HepG2 (cell line): ENCODE measurements around the gene TOP2A. TPM values are rescaled to one million over a fixed set of nuclear protein-coding genes. Genes with fewer than 3 reads are reported as not detected.

ENCODE experiments used
- AKAP8 ChIP-seq: sonication (generic); formaldehyde crosslinking; IDR thresholded peaks from 2 replicates; pipeline ENCODE4 v1.5.1; 2020; ENCODE audit warnings: mild to moderate bottlenecking, missing genetic modification reagents
- ARID4A ChIP-seq: sonication (generic); formaldehyde crosslinking; IDR thresholded peaks from 2 replicates; pipeline ENCODE4 v1.5.0; 2020; ENCODE audit warnings: mild to moderate bottlenecking, missing genetic modification reagents, borderline replicate concordance
- CHD2 ChIP-seq: IDR thresholded peaks from 2 replicates; pipeline ENCODE4 v1.6.1; 2011; ENCODE audit warnings: low read depth, low read length, improper control_type of control experiment
- FOXK2 ChIP-seq: fragments of 450-650 bp; IDR thresholded peaks from 2 replicates; pipeline ENCODE4 v1.6.1; 2016
- HNRNPK ChIP-seq: fragments of 200-400 bp; formaldehyde crosslinking; IDR thresholded peaks from 2 replicates; pipeline ENCODE4 v1.6.1; 2018; ENCODE audit warnings: low read length, low read depth, moderate library complexity, mild to moderate bottlenecking; ENCODE audit not compliant: poor library complexity, severe bottlenecking
- MBNL3 ChIP-seq: fragments of 250-450 bp; sonication (Bioruptor Pico); conservative IDR thresholded peaks from 2 replicates; pipeline ENCODE4 v1.8.0; 2022; ENCODE audit warnings: mild to moderate bottlenecking, inconsistent platforms
- NONO ChIP-seq, 2 experiments: fragments of 450-650 bp in 1 of 2; sonication (generic) in 1 of 2; formaldehyde crosslinking in 1 of 2; IDR thresholded peaks in 1 of 2; conservative IDR thresholded peaks in 1 of 2; 2 replicates each; pipeline versions ENCODE4 v1.6.1 to v1.8.0; 2017 to 2022; ENCODE audit warnings: mild to moderate bottlenecking in 1 of 2, missing genetic modification reagents in 1 of 2, moderate library complexity in 1 of 2
- REPIN1 ChIP-seq: sonication (generic); formaldehyde crosslinking; IDR thresholded peaks from 2 replicates; pipeline ENCODE4 v1.8.0; 2022; ENCODE audit warnings: missing genetic modification reagents, low read depth, mild to moderate bottlenecking, borderline replicate concordance
- RFX5 ChIP-seq: IDR thresholded peaks from 2 replicates; pipeline ENCODE4 v1.6.1; 2011; ENCODE audit warnings: low read depth, low read length, improper control_type of control experiment
- RXRB ChIP-seq: IDR thresholded peaks from 2 replicates; pipeline ENCODE4 v1.6.1; 2016; ENCODE audit warnings: borderline replicate concordance, missing genetic modification reagents, missing compliant biosample characterization
- STAT6 ChIP-seq: sonication (generic); formaldehyde crosslinking; IDR thresholded peaks from 2 replicates; pipeline ENCODE4 v1.4.0; 2020; ENCODE audit warnings: missing genetic modification reagents, mild to moderate bottlenecking, borderline replicate concordance
- ZC3H13 ChIP-seq: sonication (generic); formaldehyde crosslinking; IDR thresholded peaks from 2 replicates; pipeline ENCODE4 v1.8.1; 2023; ENCODE audit warnings: mild to moderate bottlenecking, missing genetic modification reagents, moderate library complexity
- ZFP91 ChIP-seq: sonication (generic); formaldehyde crosslinking; IDR thresholded peaks from 2 replicates; pipeline ENCODE4 v1.9.0; 2022; ENCODE audit warnings: missing genetic modification reagents, mild to moderate bottlenecking, borderline replicate concordance
- polyA plus RNA-seq, 8 experiments: library from polyadenylated mRNA; depleted of rRNA in 3 of 8; stranded (reverse) in 7 of 8; unstranded in 1 of 8; fragments of >200 nt; fragmentation: Illumina TruSeq in 4 of 8; extraction: Trizol in 4 of 8; gene quantifications; 2 replicates each; pipeline versions ENCODE4 v1.2.1 to v1.2.3, GENCODE V29; 2011 to 2016; ENCODE audit warnings: low read depth in 4 of 8, missing spikeins in 1 of 8, mixed read lengths in 1 of 8; ENCODE audit not compliant: insufficient read depth in 1 of 8
- total RNA-seq, 5 experiments: library from RNA; depleted of rRNA; stranded (reverse); fragments of >200 nt; fragmentation: Illumina TruSeq; extraction: Trizol; gene quantifications; 2 replicates each; pipeline ENCODE4 v1.2.3, GENCODE V29; 2016; ENCODE audit warnings: low read depth in 1 of 5
- TF ChIP-seq, protein P1 (sequence below): sonication (generic); formaldehyde crosslinking; IDR thresholded peaks from 2 replicates; pipeline ENCODE4 v1.4.0; 2020; ENCODE audit warnings: mild to moderate bottlenecking, missing genetic modification reagents
- TF ChIP-seq, protein P2 (sequence below): IDR thresholded peaks from 2 replicates; pipeline ENCODE4 v1.6.1; 2018; ENCODE audit warnings: missing genetic modification reagents

TOP2A gene
- total and polyA plus RNA-seq, 2 of the 13 experiments (the other 11 are each of a cell fraction or from before 2014, with no cell fraction given), result 108 to 327 TPM

GRCh38 chr17:40341808-40342503, 75.7 kb downstream of the TOP2A start (continued):
- TF ChIP-seq STAT6 (CRISPR knock-in tag) (no peak), MBNL3 (CRISPR knock-in tag) (no peak), HNRNPK (peak; percentile 14), ARID4A (CRISPR knock-in tag) (peak; percentile 73), RFX5 (no peak), AKAP8 (0 out of 2 replicates have a peak, but pooled peaks have one; percentile 55), ZC3H13 (peak; percentile 54; the same call in 1 of the 2 replicates), ZFP91 (peak; percentile 80; the same call in 1 of the 2 replicates), CHD2 (no peak), FOXK2 (peak; percentile 21; the same call in 1 of the 2 replicates), REPIN1 (CRISPR knock-in tag) (peak; percentile 19; the same call in 1 of the 2 replicates), RXRB (peak; percentile 30; the same call in 1 of the 2 replicates), NONO (IDR thresholded peaks at IDR 0.05) (no peak), NONO (CRISPR knock-in tag; conservative IDR thresholded peaks at IDR 0.05) (peak; percentile 84)
- TF ChIP-seq, protein P1, sequence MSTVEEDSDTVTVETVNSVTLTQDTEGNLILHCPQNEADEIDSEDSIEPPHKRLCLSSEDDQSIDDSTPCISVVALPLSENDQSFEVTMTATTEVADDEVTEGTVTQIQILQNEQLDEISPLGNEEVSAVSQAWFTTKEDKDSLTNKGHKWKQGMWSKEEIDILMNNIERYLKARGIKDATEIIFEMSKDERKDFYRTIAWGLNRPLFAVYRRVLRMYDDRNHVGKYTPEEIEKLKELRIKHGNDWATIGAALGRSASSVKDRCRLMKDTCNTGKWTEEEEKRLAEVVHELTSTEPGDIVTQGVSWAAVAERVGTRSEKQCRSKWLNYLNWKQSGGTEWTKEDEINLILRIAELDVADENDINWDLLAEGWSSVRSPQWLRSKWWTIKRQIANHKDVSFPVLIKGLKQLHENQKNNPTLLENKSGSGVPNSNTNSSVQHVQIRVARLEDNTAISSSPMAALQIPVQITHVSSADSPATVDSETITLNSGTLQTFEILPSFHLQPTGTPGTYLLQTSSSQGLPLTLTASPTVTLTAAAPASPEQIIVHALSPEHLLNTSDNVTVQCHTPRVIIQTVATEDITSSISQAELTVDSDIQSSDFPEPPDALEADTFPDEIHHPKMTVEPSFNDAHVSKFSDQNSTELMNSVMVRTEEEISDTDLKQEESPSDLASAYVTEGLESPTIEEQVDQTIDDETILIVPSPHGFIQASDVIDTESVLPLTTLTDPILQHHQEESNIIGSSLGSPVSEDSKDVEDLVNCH (CRISPR knock-in tag), result peak; percentile 7; the same call in 1 of the 2 replicates
- TF ChIP-seq, protein P2, sequence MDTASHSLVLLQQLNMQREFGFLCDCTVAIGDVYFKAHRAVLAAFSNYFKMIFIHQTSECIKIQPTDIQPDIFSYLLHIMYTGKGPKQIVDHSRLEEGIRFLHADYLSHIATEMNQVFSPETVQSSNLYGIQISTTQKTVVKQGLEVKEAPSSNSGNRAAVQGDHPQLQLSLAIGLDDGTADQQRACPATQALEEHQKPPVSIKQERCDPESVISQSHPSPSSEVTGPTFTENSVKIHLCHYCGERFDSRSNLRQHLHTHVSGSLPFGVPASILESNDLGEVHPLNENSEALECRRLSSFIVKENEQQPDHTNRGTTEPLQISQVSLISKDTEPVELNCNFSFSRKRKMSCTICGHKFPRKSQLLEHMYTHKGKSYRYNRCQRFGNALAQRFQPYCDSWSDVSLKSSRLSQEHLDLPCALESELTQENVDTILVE (CRISPR knock-in tag), result no peak
